GM18861 (cell line): Measurements from ENCODE around the gene RP9.

Source experiments
- ATAC-seq: cut with Tn5 transposase; IDR thresholded peaks from one replicate; pipeline ENCODE4 v1.9.1; 2021; ENCODE audit not compliant: unreplicated experiment

The RP9 gene

GRCh38 chr7:33066771-33067170 is 42.4 kb downstream of the RP9 start:
- ATAC-seq = no peak

GRCh38 chr7:33065981-33066380 is 43.2 kb downstream of the RP9 start:
- ATAC-seq = no peak

GRCh38 chr7:33062782-33063443 is 46.3 kb downstream of the RP9 start:
- peak; percentile 93 for ATAC-seq

- peak; percentile 34 for ATAC-seq
Observed at GRCh38 chr7:33062023-33062781, 47.0 kb downstream of the RP9 start, which contains the start of gene NT5C3A. NT5C3A (minus strand) TSS chr7:33062776; CDS start chr7:33062705, 71 bp downstream.

- no peak for ATAC-seq
Observed at GRCh38 chr7:33061282-33061937, 47.8 kb downstream of the RP9 start.

- ATAC-seq = no peak
Observed at GRCh38 chr7:33059635-33060034, 49.6 kb downstream of the RP9 start.

GRCh38 chr7:33055158-33055557 is 54.0 kb downstream of the RP9 start:
- no peak for ATAC-seq

- ATAC-seq = peak; percentile 54
Observed at GRCh38 chr7:33054261-33054964, 54.8 kb downstream of the RP9 start.

GRCh38 chr7:33053721-33054120 is 55.5 kb downstream of the RP9 start:
- no peak for ATAC-seq

GRCh38 chr7:33050535-33051318 is 58.5 kb downstream of the RP9 start:
- ATAC-seq = peak; percentile 52

GRCh38 chr7:33048704-33049103 is 60.5 kb downstream of the RP9 start:
- ATAC-seq = no peak

GRCh38 chr7:33048257-33048656 is 60.9 kb downstream of the RP9 start:
- ATAC-seq = no peak

GRCh38 chr7:33044986-33045385 is 64.2 kb downstream of the RP9 start:
- no peak for ATAC-seq
